Karpas-422 (cell line): Measurements from ENCODE around the gene CARD14. TPM values are rescaled to one million over a fixed set of nuclear protein-coding genes. Genes with fewer than 3 reads are reported as not detected.
A peak's percentile ranks its signal among the peaks of the same experiment; 100 is the strongest.

Experiments
- DNase-seq: peaks from one replicate; pipeline ENCODE4 v3.0.0-alpha.2; 2015
- H2AFZ ChIP-seq: fragments of 200-600 bp; sonication (generic); 2 replicates; pipeline ENCODE4 v1.6.1; 2014; ENCODE audit warnings: antibody characterized with exemption, low read length, mixed read lengths
- H3K27ac ChIP-seq: fragments of 200-600 bp; sonication (generic); 2 replicates; pipeline ENCODE4 v1.5.1; 2014; ENCODE audit warnings: mild to moderate bottlenecking, low read length, moderate library complexity
- H3K27me3 ChIP-seq: fragments of 200-600 bp; sonication (generic); 2 replicates; pipeline ENCODE4 v1.6.1; 2014; ENCODE audit warnings: low read length, mixed read lengths
- H3K36me3 ChIP-seq: fragments of 200-600 bp; sonication (generic); 2 replicates; pipeline ENCODE4 v1.6.1; 2014; ENCODE audit warnings: low read length, mixed read lengths; ENCODE audit not compliant: insufficient read depth
- H3K4me1 ChIP-seq: fragments of 200-600 bp; sonication (generic); 2 replicates; pipeline ENCODE4 v1.6.1; 2014; ENCODE audit warnings: mild to moderate bottlenecking, low read length, mixed read lengths
- H3K4me2 ChIP-seq: fragments of 200-600 bp; sonication (generic); 2 replicates; pipeline ENCODE4 v1.6.1; 2014; ENCODE audit warnings: low read length, low read depth, mild to moderate bottlenecking; ENCODE audit not compliant: poor library complexity, severe bottlenecking
- H3K4me3 ChIP-seq: fragments of 200-600 bp; sonication (generic); 2 replicates; pipeline ENCODE4 v1.5.1; 2014; ENCODE audit warnings: mild to moderate bottlenecking, antibody characterized with exemption, low read length, mixed read lengths
- H3K79me2 ChIP-seq: fragments of 200-600 bp; sonication (generic); 2 replicates; pipeline ENCODE4 v1.6.1; 2014; ENCODE audit warnings: mild to moderate bottlenecking, low read length, mixed read lengths
- H3K9ac ChIP-seq: fragments of 200-600 bp; sonication (generic); 2 replicates; pipeline ENCODE4 v1.6.0; 2014; ENCODE audit warnings: low read length
- H3K9me2 ChIP-seq: fragments of 200-600 bp; sonication (generic), shearing (Covaris generic); replicated peaks from 2 replicates; pipeline ENCODE4 v1.6.0; 2014; ENCODE audit warnings: mild to moderate bottlenecking, low read length, moderate library complexity; ENCODE audit not compliant: insufficient read depth
- H3K9me3 ChIP-seq: fragments of 300-700, 200-600 bp; sonication (generic); 2 replicates; pipeline ENCODE4 v1.6.1; 2014; ENCODE audit warnings: low read length, mixed read lengths
- H4K20me1 ChIP-seq: fragments of 200-600 bp; sonication (generic); 2 replicates; pipeline ENCODE4 v1.6.1; 2014; ENCODE audit warnings: mild to moderate bottlenecking, antibody characterized with exemption, low read length, low read depth; ENCODE audit not compliant: insufficient read depth
- total RNA-seq: library from RNA; depleted of rRNA; stranded (reverse); fragments of >200 nt; shearing (Covaris generic); gene quantifications from 2 replicates; pipeline ENCODE4 v1.2.3, GENCODE V29; 2014; ENCODE audit warnings: low replicate concordance

CARD14 gene
- total RNA-seq, 1 experiment from 2014 or later: not detected

- no peaks in the 10 kb centered on the region for H3K36me3 ChIP-seq
- no peak overlapping the region for H3K27ac ChIP-seq
- no peaks in the 10 kb centered on the region for H3K9me2 ChIP-seq
- H2AFZ ChIP-seq: no peak overlapping the region
- H3K4me3 ChIP-seq: no peak overlapping the region
- H3K9ac ChIP-seq: no peak overlapping the region
- H3K9me3 ChIP-seq: no peaks in the 10 kb centered on the region
- H3K79me2 ChIP-seq: no peaks in the 10 kb centered on the region
- no peak overlapping the region for H3K4me2 ChIP-seq
- no peaks in the 10 kb centered on the region for H3K27me3 ChIP-seq
- DNase-seq: no peak
- no peaks in the 10 kb centered on the region for H4K20me1 ChIP-seq
- no peaks in the 10 kb centered on the region for H3K4me1 ChIP-seq
These were observed 76.4 kb downstream of the CARD14 start for GRCh38 chr17:80246266-80246681.

GRCh38 chr17:80246726-80247125 lies 76.9 kb downstream of the CARD14 start:
- Histone ChIP-seq H2AFZ (no peak overlapping the region), H3K4me1 (no peaks in the 10 kb centered on the region), H3K9me3 (no peaks in the 10 kb centered on the region), H3K27me3 (no peaks in the 10 kb centered on the region), H4K20me1 (no peaks in the 10 kb centered on the region), H3K27ac (no peak overlapping the region), H3K4me2 (no peak overlapping the region), H3K9me2 (no peaks in the 10 kb centered on the region), H3K9ac (no peak overlapping the region), H3K4me3 (no peak overlapping the region), H3K36me3 (no peaks in the 10 kb centered on the region), H3K79me2 (no peaks in the 10 kb centered on the region)
- no peak for DNase-seq

DNA sequence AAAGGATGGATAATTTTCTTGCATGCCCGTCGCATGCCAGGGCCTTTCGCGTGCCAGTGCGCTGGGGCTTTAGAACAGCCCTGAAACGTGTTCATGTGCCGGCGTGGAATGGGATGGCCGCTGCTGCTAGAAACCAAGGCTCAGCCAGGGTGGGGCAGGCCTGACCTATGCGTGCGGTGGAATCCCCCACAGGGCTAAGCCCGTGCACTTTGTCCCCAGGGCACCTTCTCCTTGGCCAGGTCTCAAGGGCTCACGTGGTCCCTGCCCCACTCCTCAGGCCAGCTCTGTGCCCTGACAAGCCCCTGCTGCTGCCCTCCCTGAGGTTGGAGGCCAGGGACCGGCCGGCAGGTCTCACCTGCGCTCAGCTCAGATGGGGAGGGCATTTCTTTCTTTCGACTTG lies 77.7 kb downstream of the CARD14 start:
- Histone ChIP-seq H3K79me2 (no peaks in the 10 kb centered on the region), H3K9me2 (no peaks in the 10 kb centered on the region), H3K36me3 (no peaks in the 10 kb centered on the region), H3K27ac (no peak overlapping the region), H3K9ac (no peak overlapping the region), H3K4me1 (no peaks in the 10 kb centered on the region), H3K9me3 (no peaks in the 10 kb centered on the region), H4K20me1 (no peaks in the 10 kb centered on the region), H3K27me3 (no peaks in the 10 kb centered on the region), H3K4me2 (no peak overlapping the region), H2AFZ (no peak overlapping the region), H3K4me3 (no peak overlapping the region)
- DNase-seq: no peak

DNA sequence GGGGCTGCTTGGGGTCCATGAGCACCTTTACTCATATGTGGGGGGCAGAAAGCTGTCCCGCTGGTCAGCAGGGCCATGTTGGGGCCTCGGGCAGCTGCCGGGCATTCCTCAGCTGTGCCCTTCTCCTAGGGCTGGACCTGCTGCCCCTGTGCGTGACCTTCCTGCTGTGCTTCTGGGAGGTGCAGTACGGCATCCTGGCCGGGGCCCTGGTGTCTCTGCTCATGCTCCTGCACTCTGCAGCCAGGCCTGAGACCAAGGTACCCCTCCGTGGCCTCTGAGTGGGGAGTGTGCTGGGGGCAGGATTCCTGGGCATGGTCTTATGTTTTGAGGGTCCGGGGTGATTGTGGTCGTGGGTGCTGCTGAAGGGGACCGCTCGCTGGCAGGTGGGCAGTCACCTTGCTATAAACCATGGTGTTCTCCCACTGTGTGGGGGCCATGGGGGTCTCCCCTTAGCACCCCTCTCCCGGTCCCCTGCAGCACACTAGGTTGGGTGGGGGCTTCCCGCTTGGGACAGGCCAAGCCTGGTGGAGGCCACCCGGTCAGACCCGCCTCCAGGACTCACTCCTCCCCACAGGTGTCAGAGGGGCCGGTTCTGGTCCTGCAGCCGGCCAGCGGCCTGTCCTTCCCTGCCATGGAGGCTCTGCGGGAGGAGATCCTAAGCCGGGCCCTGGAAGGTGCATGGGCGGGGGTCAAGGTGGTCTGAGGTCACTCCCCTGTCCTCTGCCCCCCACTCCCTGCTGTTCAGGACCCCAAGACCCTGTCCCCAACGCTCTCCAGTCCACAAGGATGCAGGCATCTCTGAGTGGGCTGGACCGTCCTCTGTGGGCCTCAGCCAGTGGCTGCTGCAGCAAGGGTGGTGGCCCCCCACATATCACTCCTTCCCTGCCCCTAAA lies 78.4 kb downstream of the CARD14 start:
- H3K27me3 ChIP-seq: no peaks in the 10 kb centered on the region
- H3K27ac ChIP-seq: no peak overlapping the region
- no peaks in the 10 kb centered on the region for H3K79me2 ChIP-seq
- no peak overlapping the region for H3K4me3 ChIP-seq
- no peak overlapping the region for H3K9ac ChIP-seq
- no peaks in the 10 kb centered on the region for H3K9me3 ChIP-seq
- no peak for DNase-seq
- no peak overlapping the region for H3K4me2 ChIP-seq
- no peaks in the 10 kb centered on the region for H3K9me2 ChIP-seq
- no peaks in the 10 kb centered on the region for H3K36me3 ChIP-seq
- no peak overlapping the region for H2AFZ ChIP-seq
- no peaks in the 10 kb centered on the region for H4K20me1 ChIP-seq
- no peaks in the 10 kb centered on the region for H3K4me1 ChIP-seq

DNA sequence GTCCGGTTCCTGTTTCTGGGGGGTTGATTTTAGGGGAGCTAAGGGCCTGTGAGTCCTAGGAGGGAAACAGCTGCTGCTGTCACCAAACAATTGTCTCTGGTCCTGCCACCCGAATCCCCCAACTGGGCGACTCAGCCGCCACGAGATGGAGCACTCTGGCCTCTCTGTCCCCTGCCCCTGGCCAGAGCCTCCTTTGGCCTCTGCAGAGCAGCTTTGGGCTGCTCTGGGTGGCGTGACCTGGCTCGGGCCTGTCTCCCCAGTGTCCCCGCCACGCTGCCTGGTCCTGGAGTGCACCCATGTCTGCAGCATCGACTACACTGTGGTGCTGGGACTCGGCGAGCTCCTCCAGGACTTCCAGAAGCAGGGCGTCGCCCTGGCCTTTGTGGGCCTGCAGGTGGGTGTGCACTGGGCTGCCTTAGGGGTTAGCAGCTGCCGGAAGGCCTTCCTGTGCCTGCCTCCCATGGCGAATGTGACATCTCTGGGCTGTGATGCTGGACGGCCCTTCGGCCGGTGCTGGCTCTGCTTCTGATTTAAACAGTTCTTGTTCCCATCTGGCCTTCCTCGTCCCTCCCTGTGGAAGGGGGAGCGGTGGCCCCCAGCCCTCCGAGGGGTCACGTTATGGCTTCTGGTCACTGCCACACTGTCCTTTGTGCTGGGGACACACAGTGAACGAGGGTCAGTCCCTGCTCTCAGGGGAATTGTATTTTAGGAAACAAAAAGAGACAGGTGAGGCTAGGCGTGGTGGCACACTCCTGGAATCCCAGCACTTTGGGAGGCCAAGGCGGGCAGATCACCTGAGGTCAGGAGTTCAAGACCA lies 79.3 kb downstream of the CARD14 start:
- H3K27me3 ChIP-seq: no peaks in the 10 kb centered on the region
- no peaks in the 10 kb centered on the region for H3K36me3 ChIP-seq
- H3K9ac ChIP-seq: no peak overlapping the region
- H3K9me2 ChIP-seq: no peaks in the 10 kb centered on the region
- H3K4me3 ChIP-seq: no peak overlapping the region
- H3K4me1 ChIP-seq: no peaks in the 10 kb centered on the region
- H3K9me3 ChIP-seq: no peaks in the 10 kb centered on the region
- H4K20me1 ChIP-seq: no peaks in the 10 kb centered on the region
- no peak for DNase-seq
- no peak overlapping the region for H3K4me2 ChIP-seq
- no peak overlapping the region for H3K27ac ChIP-seq
- no peak overlapping the region for H2AFZ ChIP-seq
- H3K79me2 ChIP-seq: no peaks in the 10 kb centered on the region

DNA sequence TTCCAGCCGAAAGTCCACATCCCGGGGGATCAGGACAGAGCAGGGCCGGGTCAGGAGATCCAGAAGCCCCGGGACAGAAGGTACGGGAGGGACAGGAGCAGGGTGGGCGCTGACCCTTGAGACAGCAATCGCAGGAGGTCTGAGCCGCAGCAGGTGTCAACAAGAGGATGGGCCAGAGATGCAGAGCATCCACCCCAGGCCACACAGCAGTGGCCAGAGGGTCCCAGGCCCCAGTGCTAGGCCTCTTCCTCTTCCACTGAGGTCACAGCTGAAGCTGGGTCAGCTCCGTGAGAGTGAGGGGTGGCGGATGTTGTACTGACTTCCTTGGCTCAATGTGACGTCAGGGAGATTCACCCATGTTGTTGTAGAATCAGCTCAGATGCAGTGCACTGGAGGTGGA lies 82.1 kb downstream of the CARD14 start:
- no peaks in the 10 kb centered on the region for H3K4me1 ChIP-seq
- no peak overlapping the region for H3K4me2 ChIP-seq
- no peak for DNase-seq
- H3K36me3 ChIP-seq: no peaks in the 10 kb centered on the region
- H3K27ac ChIP-seq: no peak overlapping the region
- no peaks in the 10 kb centered on the region for H3K79me2 ChIP-seq
- H3K9me2 ChIP-seq: no peaks in the 10 kb centered on the region
- H3K27me3 ChIP-seq: no peaks in the 10 kb centered on the region
- H3K4me3 ChIP-seq: no peak overlapping the region
- H4K20me1 ChIP-seq: no peaks in the 10 kb centered on the region
- H3K9me3 ChIP-seq: no peaks in the 10 kb centered on the region
- no peak overlapping the region for H3K9ac ChIP-seq
- H2AFZ ChIP-seq: no peak overlapping the region

DNA sequence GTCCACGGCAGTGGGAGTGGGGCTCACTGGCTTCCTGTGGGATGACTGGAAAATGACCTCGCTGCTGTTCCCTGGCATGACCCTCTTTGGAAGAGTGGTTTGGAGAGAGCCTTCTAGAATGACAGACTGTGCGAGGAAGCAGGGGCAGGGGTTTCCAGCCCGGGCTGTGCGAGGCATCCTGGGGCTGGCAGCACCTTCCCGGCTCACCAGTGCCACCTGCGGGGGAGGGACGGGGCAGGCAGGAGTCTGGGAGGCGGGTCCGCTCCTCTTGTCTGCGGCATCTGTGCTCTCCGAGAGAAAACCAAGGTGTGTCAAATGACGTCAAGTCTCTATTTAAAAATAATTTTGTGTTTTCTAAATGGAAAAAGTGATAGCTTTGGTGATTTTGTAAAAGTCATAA lies 83.0 kb downstream of the CARD14 start:
- H3K9ac ChIP-seq: no peak overlapping the region
- H2AFZ ChIP-seq: no peak overlapping the region
- no peak overlapping the region for H3K4me2 ChIP-seq
- H4K20me1 ChIP-seq: no peaks in the 10 kb centered on the region
- H3K4me1 ChIP-seq: peaks cover under 1% of the 10 kb centered on the region; the same call in 1 of the 2 replicates
- DNase-seq: peak; percentile 89
- no peak overlapping the region for H3K4me3 ChIP-seq
- no peaks in the 10 kb centered on the region for H3K36me3 ChIP-seq
- H3K79me2 ChIP-seq: no peaks in the 10 kb centered on the region
- no peak overlapping the region for H3K27ac ChIP-seq
- no peaks in the 10 kb centered on the region for H3K9me3 ChIP-seq
- H3K9me2 ChIP-seq: no peaks in the 10 kb centered on the region
- no peaks in the 10 kb centered on the region for H3K27me3 ChIP-seq

DNA sequence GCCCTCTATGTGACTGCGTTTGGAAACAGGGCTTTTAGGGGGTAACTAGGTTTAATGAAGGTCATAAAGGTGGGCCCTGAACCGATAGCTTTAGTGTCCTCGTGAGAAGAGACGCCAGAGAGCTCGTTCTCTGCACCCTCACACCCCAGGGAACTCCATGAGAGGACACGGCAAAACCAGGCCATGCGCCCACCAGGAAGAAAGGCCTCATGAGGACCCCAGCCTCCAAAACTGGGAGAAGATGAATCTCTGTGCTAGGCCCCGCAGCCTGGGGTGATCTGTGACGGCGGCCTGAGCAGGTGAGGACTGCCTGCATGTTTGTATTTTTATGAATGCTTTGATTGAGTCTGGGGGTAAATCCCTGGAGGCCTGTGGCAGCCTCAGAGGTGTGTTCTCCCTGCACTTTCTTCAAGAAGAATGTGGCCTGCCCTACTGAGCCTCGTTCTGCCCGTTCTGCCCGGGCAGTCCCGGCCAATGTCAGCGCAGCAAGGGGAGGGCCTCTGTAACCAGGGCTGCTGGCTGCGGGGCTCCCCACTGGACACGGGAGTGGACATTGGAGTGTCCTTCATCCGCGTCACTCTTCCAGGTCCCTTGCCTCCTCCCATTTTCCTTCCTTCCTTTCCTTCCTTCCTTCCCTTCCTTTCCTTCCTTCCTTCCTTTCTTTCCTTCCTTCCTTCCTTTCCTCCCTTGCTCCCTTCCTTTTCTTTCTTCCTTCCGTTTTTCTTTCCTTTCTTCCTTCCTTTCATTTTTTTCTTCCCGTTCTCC lies 84.0 kb downstream of the CARD14 start:
- H2AFZ ChIP-seq: no peak overlapping the region
- no peak overlapping the region for H3K4me2 ChIP-seq

More for the DNA sequence above, 84.0 kb downstream of the CARD14 start:
- no peak for DNase-seq
- Histone ChIP-seq H3K4me1 (peaks cover 10% of the 10 kb centered on the region), H3K36me3 (no peaks in the 10 kb centered on the region), H3K9me2 (no peaks in the 10 kb centered on the region), H3K9ac (no peak overlapping the region), H3K4me3 (no peak overlapping the region), H4K20me1 (no peaks in the 10 kb centered on the region), H3K79me2 (no peaks in the 10 kb centered on the region), H3K9me3 (no peaks in the 10 kb centered on the region), H3K27ac (no peak overlapping the region), H3K27me3 (no peaks in the 10 kb centered on the region)
